Measurements from ENCODE around the gene DOCK1. TPM values are rescaled to one million over a fixed set of nuclear protein-coding genes. Genes with fewer than 3 reads are reported as not detected.

The DOCK1 gene
- total RNA-seq, 6 experiments from 2014 or later: 50.6 to 59.9 (median 54.7) TPM

GRCh38 chr10:126957111-126957510, 51.9 kb downstream of the DOCK1 start:
- no peaks in the 10 kb centered on the region for H3K9me3 Mint-ChIP-seq
- no peak overlapping the region for H3K27ac Mint-ChIP-seq
- peaks cover 2% of the 10 kb centered on the region; the same call in 1 of the 2 replicates for H3K27me3 Mint-ChIP-seq (ENCODE audit: insufficient read depth)
- no peak for TF ChIP-seq CTCF (IDR thresholded peaks at IDR 0.05)
- no peak overlapping the region for H3K4me3 Mint-ChIP-seq
- H3K4me1 Mint-ChIP-seq (ENCODE audit: low read depth): peaks cover 19% of the 10 kb centered on the region
- no peak for DNase-seq
- H3K36me3 Mint-ChIP-seq (ENCODE audit: low read depth): peaks cover 5% of the 10 kb centered on the region; the same call in 1 of the 2 replicates

GRCh38 chr10:126959431-126959830, 54.2 kb downstream of the DOCK1 start:
- TF ChIP-seq CTCF (IDR thresholded peaks at IDR 0.05): no peak
- Mint-ChIP-seq H3K4me1 (ENCODE audit: low read depth) (peaks cover 19% of the 10 kb centered on the region), H3K27me3 (ENCODE audit: insufficient read depth) (peaks cover 2% of the 10 kb centered on the region; the same call in 1 of the 2 replicates), H3K27ac (no peak overlapping the region), H3K36me3 (ENCODE audit: low read depth) (peaks cover 5% of the 10 kb centered on the region; the same call in 1 of the 2 replicates), H3K9me3 (no peaks in the 10 kb centered on the region), H3K4me3 (no peak overlapping the region)
- DNase-seq: no peak

- no peak overlapping the region for H3K4me3 Mint-ChIP-seq
- H3K27ac Mint-ChIP-seq: no peak overlapping the region
- peaks cover 19% of the 10 kb centered on the region for H3K4me1 Mint-ChIP-seq (ENCODE audit: low read depth)
- DNase-seq: no peak
- H3K9me3 Mint-ChIP-seq: no peaks in the 10 kb centered on the region
- no peak for TF ChIP-seq CTCF (IDR thresholded peaks at IDR 0.05)
- peaks cover 5% of the 10 kb centered on the region; the same call in 1 of the 2 replicates for H3K36me3 Mint-ChIP-seq (ENCODE audit: low read depth)
- peaks cover 2% of the 10 kb centered on the region; the same call in 1 of the 2 replicates for H3K27me3 Mint-ChIP-seq (ENCODE audit: insufficient read depth)
Measured at GRCh38 chr10:126959906-126960685, 54.9 kb downstream of the DOCK1 start.

GRCh38 chr10:126963354-126963753, 58.1 kb downstream of the DOCK1 start:
- Mint-ChIP-seq H3K27ac (no peak overlapping the region), H3K9me3 (no peaks in the 10 kb centered on the region), H3K27me3 (ENCODE audit: insufficient read depth) (peaks cover 2% of the 10 kb centered on the region; the same call in 1 of the 2 replicates), H3K4me3 (no peak overlapping the region), H3K4me1 (ENCODE audit: low read depth) (peaks cover 19% of the 10 kb centered on the region), H3K36me3 (ENCODE audit: low read depth) (peaks cover 5% of the 10 kb centered on the region; the same call in 1 of the 2 replicates)
- TF ChIP-seq CTCF (IDR thresholded peaks at IDR 0.05): no peak
- DNase-seq: no peak

- H3K36me3 Mint-ChIP-seq (ENCODE audit: low read depth): peaks cover 5% of the 10 kb centered on the region; the same call in 1 of the 2 replicates
- TF ChIP-seq CTCF (IDR thresholded peaks at IDR 0.05): no peak
- H3K4me3 Mint-ChIP-seq: no peak overlapping the region
- DNase-seq: no peak
- H3K9me3 Mint-ChIP-seq: no peaks in the 10 kb centered on the region
- H3K4me1 Mint-ChIP-seq (ENCODE audit: low read depth): peaks cover 20% of the 10 kb centered on the region
- H3K27me3 Mint-ChIP-seq (ENCODE audit: insufficient read depth): no peaks in the 10 kb centered on the region; the same call in 1 of the 2 replicates
- H3K27ac Mint-ChIP-seq: no peak overlapping the region
Measured at GRCh38 chr10:126964190-126964589, 59.0 kb downstream of the DOCK1 start.

Measured in HFFc6 (cell line).